HEK293 (cell line): ENCODE data around the gene USP17L13.
"Not testable (repeated sequence)": the region's sequence is repeated elsewhere in the genome, so short reads cannot be mapped to it uniquely, and the experiment has no call there.

ENCODE experiments used
- PRDM1 ChIP-seq: fragments of 450-650 bp; formaldehyde crosslinking; IDR thresholded peaks from 2 replicates; pipeline ENCODE4; 2016; ENCODE audit warnings: missing biosample characterization, missing genetic modification characterization
- PRDM4 ChIP-seq: fragments of 450-650 bp; formaldehyde crosslinking; IDR thresholded peaks from 2 replicates; pipeline ENCODE4 v1.5.1; 2017; ENCODE audit warnings: missing biosample characterization, missing genetic modification characterization
- ZBTB26 ChIP-seq: fragments of 450-650 bp; formaldehyde crosslinking; optimal IDR thresholded peaks from 2 replicates; pipeline ENCODE3; 2016; ENCODE audit warnings: missing biosample characterization, mild to moderate bottlenecking, missing genetic modification characterization
- ZNF19 ChIP-seq: fragments of 450-650 bp; formaldehyde crosslinking; IDR thresholded peaks from 2 replicates; pipeline ENCODE4; 2016; ENCODE audit warnings: missing biosample characterization, missing genetic modification characterization, low read depth
- ZNF324 ChIP-seq: fragments of 450-650 bp; formaldehyde crosslinking; IDR thresholded peaks from 2 replicates; pipeline ENCODE4 v1.5.1; 2016; ENCODE audit warnings: missing biosample characterization, missing genetic modification characterization
- ZNF692 ChIP-seq: fragments of 450-650 bp; formaldehyde crosslinking; IDR thresholded peaks from 2 replicates; pipeline ENCODE4 v1.5.1; 2016; ENCODE audit warnings: missing biosample characterization, missing genetic modification characterization
- ZNF776 ChIP-seq: fragments of 450-650 bp; formaldehyde crosslinking; IDR thresholded peaks from 2 replicates; pipeline ENCODE4 v1.5.0; 2017; ENCODE audit warnings: missing biosample characterization, missing genetic modification characterization, borderline replicate concordance

- not testable (repeated sequence) for TF ChIP-seq ZBTB26 (tag by site-specific recombination); PRDM4 (tag by site-specific recombination); ZNF324 (tag by site-specific recombination); ZNF692; PRDM1 (tag by site-specific recombination); ZNF776 (tag by site-specific recombination); ZNF19 (tag by site-specific recombination)
Measured at GRCh38 chr4:9210357-9210756, 14.3 kb upstream of the USP17L13 start, which contains the start of gene USP17L10.
